HepG2 (cell line): ENCODE measurements around the gene NAPG. TPM values are rescaled to one million over a fixed set of nuclear protein-coding genes. Genes with fewer than 3 reads are reported as not detected.

Source experiments
- ATAC-seq: fragments of 200-7000 bp; cut with Tn5 transposase; 3 replicates; pipeline ENCODE4 v1.9.1; 2020; ENCODE audit warnings: mild to moderate bottlenecking, moderate library complexity
- BruUV-seq: library from RNA; stranded (reverse); fragments of 400-500 nt; replicated peaks from 2 replicates; lab custom pipeline; 2021; lab: Mats Ljungman, UMichigan
- CTCF ChIA-PET: fragments of 300-600 bp; formaldehyde crosslinking; extraction: SDS; loops from one replicate; lab custom pipeline; 2021; ENCODE audit warnings: low total read pairs, inconsistent platforms, low intra/inter-chr PET ratio; lab: Yijun Ruan, JAX
- POLR2A ChIA-PET: fragments of 350-600 bp; sonication (Branson Sonifier 250); formaldehyde crosslinking; loops from one replicate; lab custom pipeline; 2020; ENCODE audit warnings: antibody characterized with exemption, inconsistent platforms; lab: Yijun Ruan, JAX
- DNase-seq: peaks from one replicate; pipeline ENCODE4 v3.0.0-alpha.2; 2015; ENCODE audit warnings: low spot score
- FAIRE-seq: peaks from 3 replicates; lab custom pipeline; 2011; peaks lifted over from hg19 to GRCh38; lab: Jason Lieb, UNC
- H2AFZ ChIP-seq: one replicate; pipeline ENCODE4 v1.6.1; 2011; ENCODE audit warnings: low read length, inconsistent platforms
- H3K27ac ChIP-seq: fragments of 300-600 bp; 3 replicates; pipeline ENCODE4 v1.8.0; 2011; ENCODE audit warnings: mixed run types, mild to moderate bottlenecking, mixed read lengths, low read length, inconsistent platforms; ENCODE audit not compliant: insufficient read depth; ENCODE audit errors: extremely low read length
- H3K27me3 ChIP-seq, 2 experiments: fragments of 200-600 bp in 1 of 2; 2 replicates in 1 of 2; 3 replicates in 1 of 2; pipeline versions ENCODE4 v1.6.0 to v1.8.0; 2011; ENCODE audit warnings: low read length in 2 of 2, mild to moderate bottlenecking in 2 of 2, moderate library complexity in 2 of 2, inconsistent platforms in 1 of 2; ENCODE audit not compliant: insufficient read depth in 2 of 2, control insufficient read depth in 1 of 2
- H3K36me3 ChIP-seq, 2 experiments: fragments of 200-600 bp in 1 of 2; replicated peaks in 1 of 2; 2 replicates in 1 of 2; 3 replicates in 1 of 2; pipeline versions ENCODE4 v1.5.1 to v1.8.0; 2011; ENCODE audit warnings: low read length in 2 of 2, inconsistent platforms in 1 of 2; ENCODE audit not compliant: insufficient read depth in 2 of 2, control insufficient read depth in 1 of 2
- H3K4me1 ChIP-seq: 2 replicates; pipeline ENCODE4 v1.5.1; 2012; ENCODE audit warnings: low read length, inconsistent platforms; ENCODE audit not compliant: insufficient read depth
- H3K4me2 ChIP-seq: 2 replicates; pipeline ENCODE4 v1.6.0; 2011; ENCODE audit warnings: low read depth, low read length, inconsistent platforms
- H3K4me3 ChIP-seq, 3 experiments: fragments of 200-600 bp in 1 of 3; sonication (generic), shearing (Covaris generic) in 1 of 3; replicated peaks in 1 of 3; 2 replicates each; pipeline ENCODE4 v1.5.1; 2011 to 2016; ENCODE audit warnings: low read length in 3 of 3, inconsistent platforms in 2 of 3, low read depth in 2 of 3, mild to moderate bottlenecking in 2 of 3, control low read depth in 1 of 3, mixed read lengths in 1 of 3; ENCODE audit not compliant: insufficient read depth in 1 of 3
- H3K79me2 ChIP-seq: one replicate; pipeline ENCODE4 v1.6.1; 2011; ENCODE audit warnings: low read length, inconsistent platforms; ENCODE audit not compliant: insufficient read depth
- H3K9ac ChIP-seq: 2 replicates; pipeline ENCODE4 v1.6.0; 2011; ENCODE audit warnings: mild to moderate bottlenecking, low read depth, low read length, inconsistent platforms; ENCODE audit not compliant: insufficient read depth
- H3K9me3 ChIP-seq: 2 replicates; pipeline ENCODE4 v1.5.1; 2012; ENCODE audit warnings: mild to moderate bottlenecking, low read length
- H4K20me1 ChIP-seq: 2 replicates; pipeline ENCODE4 v1.6.0; 2011; ENCODE audit warnings: inconsistent platforms, mild to moderate bottlenecking, low read length, moderate library complexity; ENCODE audit not compliant: insufficient read depth
- ATF7 ChIP-seq, 2 experiments: fragments of 450-650 bp in 1 of 2; sonication (generic) in 1 of 2; formaldehyde crosslinking in 1 of 2; IDR thresholded peaks; 2 replicates each; pipeline versions ENCODE4 v1.4.0 to v1.6.1; 2016 to 2020; ENCODE audit warnings: antibody characterized with exemption in 1 of 2, mild to moderate bottlenecking in 1 of 2, missing genetic modification reagents in 1 of 2
- HOMEZ ChIP-seq: IDR thresholded peaks from 2 replicates; pipeline ENCODE4 v1.6.1; 2016; ENCODE audit warnings: low read depth
- NCOA1 ChIP-seq: sonication (generic); formaldehyde crosslinking; IDR thresholded peaks from 2 replicates; pipeline ENCODE4 v1.9.0; 2021; ENCODE audit warnings: missing genetic modification reagents
- NFYC ChIP-seq: IDR thresholded peaks from 2 replicates; pipeline ENCODE4 v1.6.1; 2016; ENCODE audit warnings: missing genetic modification reagents, missing compliant biosample characterization
- POGZ ChIP-seq: sonication (generic); formaldehyde crosslinking; IDR thresholded peaks from 2 replicates; pipeline ENCODE4 v1.4.0; 2020; ENCODE audit warnings: mild to moderate bottlenecking, missing genetic modification reagents
- ZFP62 ChIP-seq: sonication (generic); formaldehyde crosslinking; IDR thresholded peaks from 2 replicates; pipeline ENCODE4 v1.4.0; 2020; ENCODE audit warnings: missing genetic modification reagents
- ZNF17 ChIP-seq: sonication (generic); formaldehyde crosslinking; IDR thresholded peaks from 2 replicates; pipeline ENCODE4 v1.5.0; 2020; ENCODE audit warnings: mild to moderate bottlenecking, missing genetic modification reagents
- ZNF335 ChIP-seq: sonication (generic); formaldehyde crosslinking; IDR thresholded peaks from 2 replicates; pipeline ENCODE4 v1.4.0; 2020; ENCODE audit warnings: missing genetic modification reagents
- ZNF879 ChIP-seq: sonication (generic); formaldehyde crosslinking; IDR thresholded peaks from 2 replicates; pipeline ENCODE4 v1.8.1; 2023; ENCODE audit warnings: missing genetic modification reagents
- ZSCAN25 ChIP-seq: sonication (generic); formaldehyde crosslinking; IDR thresholded peaks from 2 replicates; pipeline ENCODE4 v1.8.0; 2022; ENCODE audit warnings: mild to moderate bottlenecking, missing genetic modification reagents
- WGBS: methylation state at CpG from one replicate; pipeline ENCODE4 v1.1.6; 2017; ENCODE audit warnings: low lambda C conversion rate; 5-methylcytosine and 5-hydroxymethylcytosine counted together
- in situ Hi-C: cut with HindIII; loops from 2 replicates; pipeline ENCODE4 v1.10.0; 2017; ENCODE audit warnings: low pct_unique_long_range_greater_than_20kb; ENCODE audit not compliant: extremely low pct_ligation_motif_present
- intact Hi-C: fragments of 100-400 bp; cut with micrococcal nuclease; formaldehyde crosslinking; loops from one replicate; pipeline ENCODE4 v1.10.0; 2022; ENCODE audit not compliant: unreplicated experiment
- polyA plus RNA-seq, 8 experiments: library from polyadenylated mRNA; depleted of rRNA in 3 of 8; stranded (reverse) in 7 of 8; unstranded in 1 of 8; fragments of >200 nt; fragmentation: Illumina TruSeq in 4 of 8; extraction: Trizol in 4 of 8; gene quantifications; 2 replicates each; pipeline versions ENCODE4 v1.2.1 to v1.2.3, GENCODE V29; 2011 to 2016; ENCODE audit warnings: low read depth in 4 of 8, missing spikeins in 1 of 8, mixed read lengths in 1 of 8; ENCODE audit not compliant: insufficient read depth in 1 of 8
- total RNA-seq, 5 experiments: library from RNA; depleted of rRNA; stranded (reverse); fragments of >200 nt; fragmentation: Illumina TruSeq; extraction: Trizol; gene quantifications; 2 replicates each; pipeline ENCODE4 v1.2.3, GENCODE V29; 2016; ENCODE audit warnings: low read depth in 1 of 5
- TF ChIP-seq, protein P1 (sequence below): sonication (generic); formaldehyde crosslinking; IDR thresholded peaks from 2 replicates; pipeline ENCODE4 v1.5.1; 2020; ENCODE audit warnings: missing genetic modification reagents, mild to moderate bottlenecking, borderline replicate concordance

Gene NAPG
- total and polyA plus RNA-seq, 2 of the 13 experiments (the other 11 are each of a cell fraction or from before 2014, with no cell fraction given) = 19.8 to 34.4 TPM

GRCh38 chr18:10514601-10515000, 11.2 kb upstream of the NAPG start:
- no TSS peak for BruUV-seq
- ChIA-PET CTCF (no interaction called here), POLR2A (no interaction called here)
- H3K27me3 ChIP-seq = peaks cover 2 to 15% of the 10 kb centered on the region in 2 experiments; a peak in 3 of 5 replicates
- no peaks in the 10 kb centered on the region for H4K20me1 ChIP-seq
- in situ Hi-C loops (no loop called here), intact Hi-C loops (no loop called here)
- peaks cover 11% of the 10 kb centered on the region; the same call in 1 of the 2 replicates for H3K4me1 ChIP-seq
- ATAC-seq (no peak), DNase-seq (no peak)
- H2AFZ ChIP-seq = no peak overlapping the region
- H3K9me3 ChIP-seq = no peaks in the 10 kb centered on the region
- H3K4me2 ChIP-seq = no peak overlapping the region
- no peaks in the 10 kb centered on the region for H3K79me2 ChIP-seq
- H3K27ac ChIP-seq = no peak overlapping the region
- H3K36me3 ChIP-seq = no peaks in the 10 kb centered on the region
- no peak overlapping the region for H3K9ac ChIP-seq
- H3K4me3 ChIP-seq = no peak overlapping the region
- TF ChIP-seq ZNF335 = no peak
- TF ChIP-seq, all 625 proteins: peak for 0
- FAIRE-seq = no peak

GRCh38 chr18:10515456-10515855, 10.4 kb upstream of the NAPG start:
- no peak for FAIRE-seq

More at GRCh38 chr18:10515456-10515855, 10.4 kb upstream of the NAPG start:
- no peak overlapping the region for H3K4me3 ChIP-seq
- no peak for ATAC-seq
- H3K4me1 ChIP-seq = peaks cover 18% of the 10 kb centered on the region
- no TSS peak for BruUV-seq
- in situ Hi-C loops (no loop called here), intact Hi-C loops (no loop called here)
- ChIA-PET POLR2A (no interaction called here), CTCF (no interaction called here)
- TF ChIP-seq NCOA1 (CRISPR knock-in tag) = no peak
- TF ChIP-seq, protein P1, sequence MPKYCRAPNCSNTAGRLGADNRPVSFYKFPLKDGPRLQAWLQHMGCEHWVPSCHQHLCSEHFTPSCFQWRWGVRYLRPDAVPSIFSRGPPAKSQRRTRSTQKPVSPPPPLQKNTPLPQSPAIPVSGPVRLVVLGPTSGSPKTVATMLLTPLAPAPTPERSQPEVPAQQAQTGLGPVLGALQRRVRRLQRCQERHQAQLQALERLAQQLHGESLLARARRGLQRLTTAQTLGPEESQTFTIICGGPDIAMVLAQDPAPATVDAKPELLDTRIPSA = no peak
- no peak for TF ChIP-seq ZSCAN25 (CRISPR knock-in tag)
- TF ChIP-seq ATF7 (IDR thresholded peaks at IDR 0.05) = no peak
- TF ChIP-seq ATF7 (CRISPR knock-in tag; IDR thresholded peaks at IDR 0.05) = no peak
- no peak for TF ChIP-seq HOMEZ (CRISPR knock-in tag)
- no peak for TF ChIP-seq POGZ (CRISPR knock-in tag)
- TF ChIP-seq NFYC (CRISPR knock-in tag) = no peak
- no peak for TF ChIP-seq ZNF17 (CRISPR knock-in tag)
- TF ChIP-seq ZFP62 (CRISPR knock-in tag) = no peak
- no peak for TF ChIP-seq ZNF879 (CRISPR knock-in tag)
- H4K20me1 ChIP-seq = no peaks in the 10 kb centered on the region
- H3K9ac ChIP-seq = no peak overlapping the region
- no peaks in the 10 kb centered on the region for H3K9me3 ChIP-seq
- no peaks in the 10 kb centered on the region for H3K79me2 ChIP-seq
- H3K27me3 ChIP-seq = peaks cover 2 to 15% of the 10 kb centered on the region in 2 experiments; a peak in 3 of 5 replicates
- H3K36me3 ChIP-seq = no peaks in the 10 kb centered on the region
- no peak overlapping the region for H3K27ac ChIP-seq
- WGBS = 26% methylated on average over 4 of the region's 4 CpGs
- no peak for DNase-seq
- no peak overlapping the region for H2AFZ ChIP-seq
- no peak overlapping the region for H3K4me2 ChIP-seq
